AG09309 (cell line): ENCODE results near the gene SLC37A1.

ENCODE experiments used
- DNase-seq: peaks from one replicate; pipeline ENCODE4 v3.0.0-alpha.2; 2010; ENCODE audit warnings: low read depth
- H3K4me3 ChIP-seq: 2 replicates; pipeline ENCODE4 v1.5.1; 2011; ENCODE audit warnings: mild to moderate bottlenecking, low read depth, low read length, moderate library complexity; ENCODE audit not compliant: control insufficient read depth
- CTCF ChIP-seq: IDR thresholded peaks from 2 replicates; pipeline ENCODE4 v1.5.1; 2011; ENCODE audit warnings: mild to moderate bottlenecking, low read depth, low read length, inconsistent platforms; ENCODE audit not compliant: insufficient read depth, control insufficient read depth; ENCODE audit errors: missing control alignments

SLC37A1 gene

GRCh38 chr21:42503711-42504110, 9.9 kb upstream of the SLC37A1 start:
- no peak overlapping the region for H3K4me3 ChIP-seq
- TF ChIP-seq CTCF, result no peak

GRCh38 chr21:42505090-42505726, 8.4 kb upstream of the SLC37A1 start:
- no peak for DNase-seq
- no peak overlapping the region for H3K4me3 ChIP-seq
- TF ChIP-seq CTCF, result no peak

More at GRCh38 chr21:42503711-42504110, 9.9 kb upstream of the SLC37A1 start:
- DNase-seq, result no peak

- no peak for TF ChIP-seq CTCF
- DNase-seq, result no peak
- no peak overlapping the region for H3K4me3 ChIP-seq
Measured at GRCh38 chr21:42507418-42507817, 6.2 kb upstream of the SLC37A1 start.

GRCh38 chr21:42508371-42508770, 5.3 kb upstream of the SLC37A1 start:
- no peak for DNase-seq
- no peak overlapping the region for H3K4me3 ChIP-seq
- TF ChIP-seq CTCF, result no peak

- no peak for TF ChIP-seq CTCF
- H3K4me3 ChIP-seq, result no peak overlapping the region
- no peak for DNase-seq
Measured at GRCh38 chr21:42509244-42509643, 4.4 kb upstream of the SLC37A1 start.

GRCh38 chr21:42512346-42513034, 1.2 kb upstream of the SLC37A1 start:
- no peak for DNase-seq
- TF ChIP-seq CTCF, result no peak
- H3K4me3 ChIP-seq, result no peak overlapping the region
